ENCODE measurements around the gene DYSF. TPM values are rescaled to one million over a fixed set of nuclear protein-coding genes. Genes with fewer than 3 reads are reported as not detected.

Gene DYSF
- total RNA-seq, 2 experiments from 2014 or later, result not detected

DNA sequence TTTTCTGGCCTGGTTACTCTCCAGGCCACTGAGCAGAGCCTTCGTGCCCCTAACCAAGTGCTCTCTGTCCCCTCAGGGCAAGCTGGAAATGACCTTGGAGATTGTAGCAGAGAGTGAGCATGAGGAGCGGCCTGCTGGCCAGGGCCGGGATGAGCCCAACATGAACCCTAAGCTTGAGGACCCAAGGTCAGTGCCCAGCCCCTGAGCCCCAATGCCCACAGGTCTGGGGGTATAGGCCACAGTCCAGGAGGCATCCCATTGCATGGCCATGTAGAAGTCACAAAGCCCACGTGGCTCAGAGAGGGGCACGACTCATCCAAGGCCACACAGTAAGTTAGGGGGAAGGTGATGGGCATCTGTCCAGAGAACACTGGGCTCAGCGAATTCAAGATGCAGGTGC, 227.6 kb downstream of the DYSF start:
- BruUV-seq (replicated peaks), result no TSS peak
- TF ChIP-seq, protein P1, sequence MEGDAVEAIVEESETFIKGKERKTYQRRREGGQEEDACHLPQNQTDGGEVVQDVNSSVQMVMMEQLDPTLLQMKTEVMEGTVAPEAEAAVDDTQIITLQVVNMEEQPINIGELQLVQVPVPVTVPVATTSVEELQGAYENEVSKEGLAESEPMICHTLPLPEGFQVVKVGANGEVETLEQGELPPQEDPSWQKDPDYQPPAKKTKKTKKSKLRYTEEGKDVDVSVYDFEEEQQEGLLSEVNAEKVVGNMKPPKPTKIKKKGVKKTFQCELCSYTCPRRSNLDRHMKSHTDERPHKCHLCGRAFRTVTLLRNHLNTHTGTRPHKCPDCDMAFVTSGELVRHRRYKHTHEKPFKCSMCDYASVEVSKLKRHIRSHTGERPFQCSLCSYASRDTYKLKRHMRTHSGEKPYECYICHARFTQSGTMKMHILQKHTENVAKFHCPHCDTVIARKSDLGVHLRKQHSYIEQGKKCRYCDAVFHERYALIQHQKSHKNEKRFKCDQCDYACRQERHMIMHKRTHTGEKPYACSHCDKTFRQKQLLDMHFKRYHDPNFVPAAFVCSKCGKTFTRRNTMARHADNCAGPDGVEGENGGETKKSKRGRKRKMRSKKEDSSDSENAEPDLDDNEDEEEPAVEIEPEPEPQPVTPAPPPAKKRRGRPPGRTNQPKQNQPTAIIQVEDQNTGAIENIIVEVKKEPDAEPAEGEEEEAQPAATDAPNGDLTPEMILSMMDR (conservative IDR thresholded peaks at IDR 0.05; ENCODE audit: low read length), result no peak
- no peak for TF ChIP-seq EZH2phosphoT487 (IDR thresholded peaks at IDR 0.05; ENCODE audit: borderline replicate concordance, low read depth, low read length)
- Histone ChIP-seq H3K4me1 (ENCODE audit: insufficient read depth, low read length, poor library complexity, severe bottlenecking) (no peaks in the 10 kb centered on the region), H3K9me2 (ENCODE audit: insufficient read depth, low read length) (no peaks in the 10 kb centered on the region), H3K36me3 (ENCODE audit: insufficient read depth, low read length) (no peaks in the 10 kb centered on the region), H3K4me3 (ENCODE audit: low read depth, low read length, poor library complexity, severe bottlenecking) (no peak overlapping the region), H3K27ac (ENCODE audit: low read depth, low read length, poor library complexity, severe bottlenecking) (no peak overlapping the region), H3K4me2 (ENCODE audit: low read length) (no peak overlapping the region), H2AFZ (ENCODE audit: low read length) (no peak overlapping the region), H3K79me2 (ENCODE audit: insufficient read depth, low read depth, low read length) (no peaks in the 10 kb centered on the region), H3K9me3 (ENCODE audit: low read length) (no peaks in the 10 kb centered on the region), H4K20me1 (ENCODE audit: insufficient read depth, low read length) (no peaks in the 10 kb centered on the region)
- no peak for DNase-seq (ENCODE audit: low spot score)
- ChIA-PET CTCF (ENCODE audit: unreplicated experiment) (no interaction called here), POLR2A (no interaction called here)
- intact Hi-C loops (cut with micrococcal nuclease; ENCODE audit: unreplicated experiment), result no loop called here

DNA sequence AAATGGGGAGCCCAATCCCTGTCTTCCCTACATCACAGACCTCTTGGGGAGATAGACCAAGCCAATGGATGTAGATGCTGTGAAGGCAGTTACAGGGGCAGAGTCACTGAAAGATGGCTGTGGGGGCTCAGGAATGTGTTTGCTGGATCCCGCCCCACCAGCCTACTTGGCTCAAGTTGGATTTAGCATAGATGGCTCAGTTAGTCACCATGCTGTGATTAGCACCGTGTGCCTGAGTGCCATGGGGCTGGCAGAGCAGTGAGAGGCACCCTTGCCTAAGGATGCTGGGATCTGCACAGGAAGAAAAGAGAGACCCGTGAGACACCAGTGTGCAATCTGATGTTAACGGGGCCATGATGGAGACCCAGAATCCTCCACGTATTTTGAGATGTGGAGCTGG, 228.3 kb downstream of the DYSF start:
- TF ChIP-seq, protein P1 (conservative IDR thresholded peaks at IDR 0.05; ENCODE audit: low read length), result no peak
- TF ChIP-seq EZH2phosphoT487 (IDR thresholded peaks at IDR 0.05; ENCODE audit: borderline replicate concordance, low read depth, low read length), result no peak
- POLR2A ChIA-PET, result no interaction called here
- Histone ChIP-seq H3K27ac (ENCODE audit: low read depth, low read length, poor library complexity, severe bottlenecking) (no peak overlapping the region), H4K20me1 (ENCODE audit: insufficient read depth, low read length) (no peaks in the 10 kb centered on the region), H3K4me3 (ENCODE audit: low read depth, low read length, poor library complexity, severe bottlenecking) (no peak overlapping the region), H3K4me2 (ENCODE audit: low read length) (no peak overlapping the region), H2AFZ (ENCODE audit: low read length) (no peak overlapping the region), H3K4me1 (ENCODE audit: insufficient read depth, low read length, poor library complexity, severe bottlenecking) (no peaks in the 10 kb centered on the region), H3K9me2 (ENCODE audit: insufficient read depth, low read length) (no peaks in the 10 kb centered on the region), H3K36me3 (ENCODE audit: insufficient read depth, low read length) (no peaks in the 10 kb centered on the region), H3K9me3 (ENCODE audit: low read length) (no peaks in the 10 kb centered on the region), H3K79me2 (ENCODE audit: insufficient read depth, low read depth, low read length) (no peaks in the 10 kb centered on the region)
- DNase-seq (ENCODE audit: low spot score), result no peak
- intact Hi-C loops (cut with micrococcal nuclease; ENCODE audit: unreplicated experiment), result no loop called here
- CTCF ChIA-PET (ENCODE audit: unreplicated experiment), result interaction anchor here (0.5 kb wide), 1 partner anchor 12 kb away, joined by 3 read pairs; no protein-coding TSS in a partner anchor
- no TSS peak for BruUV-seq (replicated peaks)

DNA sequence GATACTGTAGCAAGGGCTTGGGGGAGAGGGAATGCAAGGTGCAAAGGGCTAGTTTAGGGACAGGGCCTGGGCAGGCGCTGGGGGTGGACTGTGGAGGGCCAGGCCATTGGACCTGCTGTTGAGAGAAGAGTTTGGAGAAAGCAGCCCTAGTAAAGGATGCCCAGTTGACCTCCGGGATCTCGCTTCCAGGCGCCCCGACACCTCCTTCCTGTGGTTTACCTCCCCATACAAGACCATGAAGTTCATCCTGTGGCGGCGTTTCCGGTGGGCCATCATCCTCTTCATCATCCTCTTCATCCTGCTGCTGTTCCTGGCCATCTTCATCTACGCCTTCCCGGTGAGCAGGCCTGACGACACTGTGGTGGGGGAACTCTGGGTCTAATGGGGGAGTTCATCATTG, 229.0 kb downstream of the DYSF start:
- CTCF ChIA-PET (ENCODE audit: unreplicated experiment), result interaction anchor here (0.5 kb wide), 1 partner anchor 13 kb away, joined by 3 read pairs; no protein-coding TSS in a partner anchor
- TF ChIP-seq EZH2phosphoT487 (IDR thresholded peaks at IDR 0.05; ENCODE audit: borderline replicate concordance, low read depth, low read length), result no peak
- TF ChIP-seq, protein P1 (conservative IDR thresholded peaks at IDR 0.05; ENCODE audit: low read length), result no peak

More for the DNA sequence above, 229.0 kb downstream of the DYSF start:
- no peak overlapping the region for H3K27ac ChIP-seq (ENCODE audit: low read depth, low read length, poor library complexity, severe bottlenecking)
- POLR2A ChIA-PET, result no interaction called here
- no peaks in the 10 kb centered on the region for H4K20me1 ChIP-seq (ENCODE audit: insufficient read depth, low read length)
- no peak overlapping the region for H3K4me3 ChIP-seq (ENCODE audit: low read depth, low read length, poor library complexity, severe bottlenecking)
- H3K9me2 ChIP-seq (ENCODE audit: insufficient read depth, low read length), result no peaks in the 10 kb centered on the region
- intact Hi-C loops (cut with micrococcal nuclease; ENCODE audit: unreplicated experiment), result no loop called here
- H3K36me3 ChIP-seq (ENCODE audit: insufficient read depth, low read length), result no peaks in the 10 kb centered on the region
- H3K9me3 ChIP-seq (ENCODE audit: low read length), result no peaks in the 10 kb centered on the region
- H3K4me1 ChIP-seq (ENCODE audit: insufficient read depth, low read length, poor library complexity, severe bottlenecking), result no peaks in the 10 kb centered on the region
- H3K79me2 ChIP-seq (ENCODE audit: insufficient read depth, low read depth, low read length), result no peaks in the 10 kb centered on the region
- no peak overlapping the region for H3K4me2 ChIP-seq (ENCODE audit: low read length)
- DNase-seq (ENCODE audit: low spot score), result no peak
- no peak overlapping the region for H2AFZ ChIP-seq (ENCODE audit: low read length)
- no TSS peak for BruUV-seq (replicated peaks)
